K562 (cell line): ENCODE results near the gene GTPBP2. TPM values are rescaled to one million over a fixed set of nuclear protein-coding genes. Genes with fewer than 3 reads are reported as not detected.

Experiments used
- BMI1 ChIP-seq: fragments of 150-350 bp; IDR thresholded peaks from 2 replicates; pipeline ENCODE4 v1.6.1; 2014; ENCODE audit warnings: low read length
- CBX1 ChIP-seq: sonication (generic); IDR thresholded peaks from 2 replicates; pipeline ENCODE4 v1.6.1; 2016; ENCODE audit warnings: antibody characterized with exemption, low read depth, mild to moderate bottlenecking
- CREB1 ChIP-seq, 2 experiments: sonication (generic) in 1 of 2; formaldehyde crosslinking in 1 of 2; IDR thresholded peaks; 2 replicates each; pipeline versions ENCODE4 v1.6.1 to v1.8.0; 2012 to 2022; ENCODE audit warnings: inconsistent platforms in 1 of 2, mild to moderate bottlenecking in 1 of 2, missing genetic modification reagents in 1 of 2, moderate library complexity in 1 of 2
- ELF4 ChIP-seq: fragments of 450-650 bp; formaldehyde crosslinking; IDR thresholded peaks from 2 replicates; pipeline ENCODE4 v1.4.0; 2022; ENCODE audit warnings: missing genetic modification characterization
- ILF3 ChIP-seq: fragments of 450-650 bp; IDR thresholded peaks from 2 replicates; pipeline ENCODE4 v1.6.1; 2018; ENCODE audit warnings: antibody characterized with exemption, mild to moderate bottlenecking, moderate library complexity, borderline replicate concordance
- MCM5 ChIP-seq: fragments of 450-650 bp; IDR thresholded peaks from 2 replicates; pipeline ENCODE4 v1.6.1; 2016; ENCODE audit warnings: low read depth
- PRPF4 ChIP-seq: fragments of 200-400 bp; formaldehyde crosslinking; IDR thresholded peaks from one replicate; pipeline ENCODE4 v1.6.1; 2017; ENCODE audit warnings: low read length, low read depth, mild to moderate bottlenecking; ENCODE audit not compliant: insufficient read depth, poor library complexity, severe bottlenecking
- RAD51 ChIP-seq: fragments of 450-650 bp; IDR thresholded peaks from 2 replicates; pipeline ENCODE4 v1.7.1; 2016; ENCODE audit warnings: low read depth, mild to moderate bottlenecking, borderline replicate concordance
- RB1 ChIP-seq: fragments of 450-650 bp; IDR thresholded peaks from 2 replicates; pipeline ENCODE4 v1.6.1; 2017; ENCODE audit warnings: low read depth, mild to moderate bottlenecking
- TCFL5 ChIP-seq: fragments of 250-450 bp; sonication (Bioruptor Pico); conservative IDR thresholded peaks from 2 replicates; pipeline ENCODE4 v1.6.1; 2021; ENCODE audit warnings: mild to moderate bottlenecking, moderate library complexity, matching md5 sums
- ZNF239 ChIP-seq: fragments of 250-450 bp; sonication (Bioruptor Pico); IDR thresholded peaks from 2 replicates; pipeline ENCODE4 v1.4.0; 2020; ENCODE audit warnings: mild to moderate bottlenecking
- ZNF586 ChIP-seq: fragments of 450-650 bp; formaldehyde crosslinking; conservative IDR thresholded peaks from 2 replicates; pipeline ENCODE4 v1.4.0; 2020; ENCODE audit warnings: mild to moderate bottlenecking, moderate library complexity
- ZNF778 ChIP-seq: fragments of 450-650 bp; formaldehyde crosslinking; IDR thresholded peaks from 2 replicates; pipeline ENCODE4 v1.4.0; 2020; ENCODE audit warnings: mild to moderate bottlenecking, moderate library complexity
- polyA plus RNA-seq, 8 experiments: library from polyadenylated mRNA; depleted of rRNA in 4 of 8; stranded (reverse) in 5 of 8; unstranded in 3 of 8; fragments of >200 nt; fragmentation: Nextera tagmentation in 2 of 8; fragmentation: Illumina TruSeq in 1 of 8; extraction: Ambion mirVana in 2 of 8; extraction: Trizol in 1 of 8; gene quantifications; 2 replicates each; pipeline versions ENCODE4 v1.2.1 to v1.2.3, GENCODE V29; 2011 to 2014; ENCODE audit warnings: inconsistent platforms in 1 of 8, missing spikeins in 1 of 8
- total RNA-seq, 7 experiments: library from RNA; depleted of rRNA in 6 of 7; stranded (reverse); fragments of >200 nt in 6 of 7; fragmentation: Illumina TruSeq in 2 of 7; extraction: Trizol in 2 of 7; gene quantifications; 2 replicates each; pipeline versions ENCODE4 v1.2.1 to v1.2.3, GENCODE V29; 2011 to 2021; ENCODE audit warnings: low replicate concordance in 1 of 7
- TF ChIP-seq, protein P1 (sequence below), 3 experiments: fragments of 200-800 bp in 1 of 3; fragments of 250-450 bp in 1 of 3; fragments of 450-650 bp in 1 of 3; sonication (Bioruptor Pico) in 1 of 3; sonication (Bioruptor generic) in 1 of 3; formaldehyde crosslinking in 1 of 3; IDR thresholded peaks; 2 replicates each; pipeline versions ENCODE4 v1.6.1 to v1.8.0; 2016 to 2022; ENCODE audit warnings: mild to moderate bottlenecking in 2 of 3, missing genetic modification characterization in 2 of 3, missing compliant biosample characterization in 1 of 3, moderate library complexity in 1 of 3
- TF ChIP-seq, protein P2 (sequence below), 2 experiments: fragments of 250-450 bp in 1 of 2; fragments of 450-650 bp in 1 of 2; sonication (Bioruptor Pico) in 1 of 2; IDR thresholded peaks; 2 replicates each; pipeline versions ENCODE4 v1.6.1 to v1.8.0; 2016 to 2021; ENCODE audit warnings: mild to moderate bottlenecking in 2 of 2, moderate library complexity in 2 of 2, missing compliant biosample characterization in 1 of 2, missing genetic modification characterization in 1 of 2
- TF ChIP-seq, protein P3 (sequence below): fragments of 450-650 bp; conservative IDR thresholded peaks from 2 replicates; pipeline ENCODE4 v1.6.1; 2016; ENCODE audit warnings: missing genetic modification characterization, low read depth, mild to moderate bottlenecking, control low read depth, missing compliant biosample characterization
- TF ChIP-seq, protein P4 (sequence below): fragments of 250-450 bp; sonication (Bioruptor Pico); IDR thresholded peaks from 2 replicates; pipeline ENCODE4 v1.5.1; 2021; ENCODE audit warnings: mild to moderate bottlenecking
- TF ChIP-seq, protein P5 (sequence below), 2 experiments: fragments of 450-650 bp in 1 of 2; sonication (generic) in 1 of 2; formaldehyde crosslinking; conservative IDR thresholded peaks; 2 replicates each; pipeline versions ENCODE4 v1.4.0 to v1.8.1; 2020 to 2022; ENCODE audit warnings: mild to moderate bottlenecking in 1 of 2, missing genetic modification reagents in 1 of 2

The GTPBP2 gene
- total and polyA plus RNA-seq, 9 of the 15 experiments (the other 6 are each of a cell fraction or from before 2014, with no cell fraction given): 48.4 to 196 (median 111) TPM

DNA sequence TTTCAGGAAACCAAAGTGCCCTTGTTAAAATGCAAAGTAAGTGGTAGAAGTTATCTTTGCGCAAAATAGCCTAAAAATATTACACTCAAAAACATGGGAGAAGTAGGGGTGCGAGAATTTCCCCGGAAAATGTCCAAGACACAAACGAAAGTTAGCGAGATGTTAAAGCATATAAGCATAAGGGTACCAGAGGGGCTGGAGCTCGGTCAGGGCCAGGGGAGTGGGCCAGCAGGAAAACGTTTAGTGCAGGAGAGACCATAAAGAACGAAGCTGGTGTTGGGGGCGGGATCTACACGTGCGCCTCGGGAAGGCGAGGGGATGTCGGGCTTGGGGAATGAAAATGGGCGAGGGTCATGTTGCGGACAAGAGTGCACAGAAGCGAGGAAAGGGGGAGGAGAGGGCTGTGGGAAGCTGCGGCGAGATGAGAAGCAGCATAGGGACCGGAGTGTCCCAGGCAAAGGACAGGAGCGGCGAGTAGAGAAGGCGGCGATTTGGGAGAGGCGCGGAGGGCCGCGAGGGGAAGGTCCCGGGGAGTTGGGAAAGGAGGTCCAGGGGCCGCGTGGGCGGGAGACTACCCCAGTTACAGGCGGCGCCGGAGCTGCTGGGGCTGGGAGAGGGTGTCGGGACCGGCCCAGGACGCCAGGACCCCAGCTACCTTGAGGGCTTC lies 53.8 kb downstream of the GTPBP2 start (continued):
- TF ChIP-seq, protein P1, sequence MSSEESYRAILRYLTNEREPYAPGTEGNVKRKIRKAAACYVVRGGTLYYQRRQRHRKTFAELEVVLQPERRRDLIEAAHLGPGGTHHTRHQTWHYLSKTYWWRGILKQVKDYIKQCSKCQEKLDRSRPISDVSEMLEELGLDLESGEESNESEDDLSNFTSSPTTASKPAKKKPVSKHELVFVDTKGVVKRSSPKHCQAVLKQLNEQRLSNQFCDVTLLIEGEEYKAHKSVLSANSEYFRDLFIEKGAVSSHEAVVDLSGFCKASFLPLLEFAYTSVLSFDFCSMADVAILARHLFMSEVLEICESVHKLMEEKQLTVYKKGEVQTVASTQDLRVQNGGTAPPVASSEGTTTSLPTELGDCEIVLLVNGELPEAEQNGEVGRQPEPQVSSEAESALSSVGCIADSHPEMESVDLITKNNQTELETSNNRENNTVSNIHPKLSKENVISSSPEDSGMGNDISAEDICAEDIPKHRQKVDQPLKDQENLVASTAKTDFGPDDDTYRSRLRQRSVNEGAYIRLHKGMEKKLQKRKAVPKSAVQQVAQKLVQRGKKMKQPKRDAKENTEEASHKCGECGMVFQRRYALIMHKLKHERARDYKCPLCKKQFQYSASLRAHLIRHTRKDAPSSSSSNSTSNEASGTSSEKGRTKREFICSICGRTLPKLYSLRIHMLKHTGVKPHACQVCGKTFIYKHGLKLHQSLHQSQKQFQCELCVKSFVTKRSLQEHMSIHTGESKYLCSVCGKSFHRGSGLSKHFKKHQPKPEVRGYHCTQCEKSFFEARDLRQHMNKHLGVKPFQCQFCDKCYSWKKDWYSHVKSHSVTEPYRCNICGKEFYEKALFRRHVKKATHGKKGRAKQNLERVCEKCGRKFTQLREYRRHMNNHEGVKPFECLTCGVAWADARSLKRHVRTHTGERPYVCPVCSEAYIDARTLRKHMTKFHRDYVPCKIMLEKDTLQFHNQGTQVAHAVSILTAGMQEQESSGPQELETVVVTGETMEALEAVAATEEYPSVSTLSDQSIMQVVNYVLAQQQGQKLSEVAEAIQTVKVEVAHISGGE (CRISPR knock-in tag; IDR thresholded peaks at IDR 0.05): no peak; a peak in 1 of 6 replicates
- TF ChIP-seq, protein P2, sequence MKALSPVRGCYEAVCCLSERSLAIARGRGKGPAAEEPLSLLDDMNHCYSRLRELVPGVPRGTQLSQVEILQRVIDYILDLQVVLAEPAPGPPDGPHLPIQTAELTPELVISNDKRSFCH (CRISPR knock-in tag; IDR thresholded peaks at IDR 0.05): no peak
- TF ChIP-seq, protein P2 (tag; IDR thresholded peaks at IDR 0.05): 0 out of 2 replicates have a peak, but pooled peaks have one; percentile 18
- TF ChIP-seq ILF3: no peak
- TF ChIP-seq, protein P3, sequence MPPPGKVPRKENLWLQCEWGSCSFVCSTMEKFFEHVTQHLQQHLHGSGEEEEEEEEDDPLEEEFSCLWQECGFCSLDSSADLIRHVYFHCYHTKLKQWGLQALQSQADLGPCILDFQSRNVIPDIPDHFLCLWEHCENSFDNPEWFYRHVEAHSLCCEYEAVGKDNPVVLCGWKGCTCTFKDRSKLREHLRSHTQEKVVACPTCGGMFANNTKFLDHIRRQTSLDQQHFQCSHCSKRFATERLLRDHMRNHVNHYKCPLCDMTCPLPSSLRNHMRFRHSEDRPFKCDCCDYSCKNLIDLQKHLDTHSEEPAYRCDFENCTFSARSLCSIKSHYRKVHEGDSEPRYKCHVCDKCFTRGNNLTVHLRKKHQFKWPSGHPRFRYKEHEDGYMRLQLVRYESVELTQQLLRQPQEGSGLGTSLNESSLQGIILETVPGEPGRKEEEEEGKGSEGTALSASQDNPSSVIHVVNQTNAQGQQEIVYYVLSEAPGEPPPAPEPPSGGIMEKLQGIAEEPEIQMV (tag): no peak
- TF ChIP-seq, protein P4, sequence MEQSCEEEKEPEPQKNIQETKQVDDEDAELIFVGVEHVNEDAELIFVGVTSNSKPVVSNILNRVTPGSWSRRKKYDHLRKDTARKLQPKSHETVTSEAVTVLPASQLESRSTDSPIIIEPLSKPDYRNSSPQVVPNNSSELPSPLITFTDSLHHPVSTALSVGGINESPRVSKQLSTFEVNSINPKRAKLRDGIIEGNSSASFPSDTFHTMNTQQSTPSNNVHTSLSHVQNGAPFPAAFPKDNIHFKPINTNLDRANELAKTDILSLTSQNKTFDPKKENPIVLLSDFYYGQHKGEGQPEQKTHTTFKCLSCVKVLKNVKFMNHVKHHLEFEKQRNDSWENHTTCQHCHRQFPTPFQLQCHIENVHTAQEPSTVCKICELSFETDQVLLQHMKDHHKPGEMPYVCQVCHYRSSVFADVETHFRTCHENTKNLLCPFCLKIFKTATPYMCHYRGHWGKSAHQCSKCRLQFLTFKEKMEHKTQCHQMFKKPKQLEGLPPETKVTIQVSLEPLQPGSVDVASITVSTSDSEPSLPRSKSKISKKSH (CRISPR knock-in tag): no peak
- no peak for TF ChIP-seq RAD51
- TF ChIP-seq, protein P5, sequence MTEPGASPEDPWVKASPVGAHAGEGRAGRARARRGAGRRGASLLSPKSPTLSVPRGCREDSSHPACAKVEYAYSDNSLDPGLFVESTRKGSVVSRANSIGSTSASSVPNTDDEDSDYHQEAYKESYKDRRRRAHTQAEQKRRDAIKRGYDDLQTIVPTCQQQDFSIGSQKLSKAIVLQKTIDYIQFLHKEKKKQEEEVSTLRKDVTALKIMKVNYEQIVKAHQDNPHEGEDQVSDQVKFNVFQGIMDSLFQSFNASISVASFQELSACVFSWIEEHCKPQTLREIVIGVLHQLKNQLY (CRISPR knock-in tag; conservative IDR thresholded peaks at IDR 0.05): no peak
- TF ChIP-seq MCM5: no peak
- TF ChIP-seq ELF4: peak; percentile 92
- no peak for TF ChIP-seq RB1
- no peak for TF ChIP-seq ZNF586 (CRISPR knock-in tag)
- TF ChIP-seq ZNF239 (CRISPR knock-in tag): no peak
- no peak for TF ChIP-seq TCFL5 (CRISPR knock-in tag)
- no peak for TF ChIP-seq CREB1 (IDR thresholded peaks at IDR 0.05)
- no peak for TF ChIP-seq CREB1 (CRISPR knock-in tag; IDR thresholded peaks at IDR 0.05)
- TF ChIP-seq BMI1: no peak
- no peak; the same call in 1 of the 2 replicates for TF ChIP-seq CBX1
- no peak for TF ChIP-seq PRPF4
- no peak for TF ChIP-seq ZNF778 (CRISPR knock-in tag)
